Mucosa of rectum (tissue), 2 donors: ENCODE results near the gene NADK.
"Not testable (repeated sequence)": the region's sequence is repeated elsewhere in the genome, so short reads cannot be mapped to it uniquely, and the experiment has no call there.

ENCODE experiments used
- H3K27ac ChIP-seq, 2 donors: one replicate each; pipeline ENCODE4 v1.7.0; 2013; ENCODE audit warnings: inconsistent platforms in 2 of 2, low read depth in 2 of 2, low read length in 2 of 2
- H3K27me3 ChIP-seq, 2 donors: one replicate each; pipeline ENCODE4 v1.7.0; 2013; ENCODE audit warnings: low read length in 2 of 2; ENCODE audit not compliant: control insufficient read depth in 2 of 2, insufficient read depth in 2 of 2
- H3K36me3 ChIP-seq, 2 donors: one replicate each; pipeline ENCODE4 v1.7.0; 2013; ENCODE audit warnings: low read length in 2 of 2; ENCODE audit not compliant: control insufficient read depth in 2 of 2, insufficient read depth in 2 of 2
- H3K4me1 ChIP-seq, 2 donors: one replicate each; pipeline ENCODE4 v1.7.0; 2013; ENCODE audit warnings: low read length in 2 of 2, mild to moderate bottlenecking in 1 of 2; ENCODE audit not compliant: control insufficient read depth in 2 of 2, insufficient read depth in 2 of 2
- H3K4me3 ChIP-seq, 2 donors: one replicate each; pipeline ENCODE4 v1.7.0; 2013; ENCODE audit warnings: low read length in 2 of 2
- H3K9ac ChIP-seq, 2 donors: one replicate each; pipeline ENCODE4 v1.7.0; 2013; ENCODE audit warnings: low read length in 2 of 2, low read depth in 1 of 2, mild to moderate bottlenecking in 1 of 2
- H3K9me3 ChIP-seq, 2 donors: one replicate each; pipeline ENCODE4 v1.7.0; 2013; ENCODE audit warnings: low read length in 2 of 2; ENCODE audit not compliant: control insufficient read depth in 2 of 2
- donor health status: healthy.
- donor health status: Normal muscosa, but diverticular disease.

Gene NADK

GRCh38 chr1:1705623-1706022 is 72.6 kb downstream of the NADK start:
- H3K9ac ChIP-seq, H3K4me3 ChIP-seq, H3K9me3 ChIP-seq, H3K4me1 ChIP-seq, H3K27ac ChIP-seq, H3K36me3 ChIP-seq, H3K27me3 ChIP-seq: not testable (repeated sequence)

GRCh38 chr1:1704284-1704957 is 73.8 kb downstream of the NADK start:
- not testable (repeated sequence) for H3K4me1 ChIP-seq, H3K27ac ChIP-seq, H3K36me3 ChIP-seq, H3K4me3 ChIP-seq, H3K27me3 ChIP-seq, H3K9ac ChIP-seq, H3K9me3 ChIP-seq

GRCh38 chr1:1703796-1704195 is 74.5 kb downstream of the NADK start:
- no peak overlapping the region for H3K27ac ChIP-seq
- H3K4me3 ChIP-seq: no peak overlapping the region
- no peaks in the 10 kb centered on the region for H3K27me3 ChIP-seq
- H3K9me3 ChIP-seq: no peaks in the 10 kb centered on the region
- H3K36me3 ChIP-seq: peaks cover 0 to 3% of the 10 kb centered on the region in 2 donors
- H3K4me1 ChIP-seq: no peaks in the 10 kb centered on the region
- no peak overlapping the region for H3K9ac ChIP-seq

GRCh38 chr1:1702506-1702905 is 75.8 kb downstream of the NADK start:
- not testable (repeated sequence) for H3K9ac ChIP-seq

More at GRCh38 chr1:1702506-1702905, 75.8 kb downstream of the NADK start:
- not testable (repeated sequence) for H3K4me3 ChIP-seq, H3K27ac ChIP-seq, H3K36me3 ChIP-seq, H3K27me3 ChIP-seq, H3K9me3 ChIP-seq, H3K4me1 ChIP-seq
